GM19043 (cell line): ENCODE data around the gene DCC.

Source experiments
- ATAC-seq: cut with Tn5 transposase; IDR thresholded peaks from one replicate; pipeline ENCODE4 v1.9.1; 2021; ENCODE audit warnings: low read depth; ENCODE audit not compliant: unreplicated experiment

DCC gene

GRCh38 chr18:52657043-52657805 lies 317.2 kb downstream of the DCC start:
- no peak for ATAC-seq

- no peak for ATAC-seq
Measured at GRCh38 chr18:52667463-52668065, 327.6 kb downstream of the DCC start.

GRCh38 chr18:52670896-52671295 lies 330.9 kb downstream of the DCC start:
- no peak for ATAC-seq

- ATAC-seq, result no peak
Measured at GRCh38 chr18:52678034-52678433, 338.0 kb downstream of the DCC start.

- no peak for ATAC-seq
Measured at GRCh38 chr18:52678551-52678950, 338.6 kb downstream of the DCC start.

GRCh38 chr18:52679354-52679753 lies 339.4 kb downstream of the DCC start:
- ATAC-seq, result no peak

- no peak for ATAC-seq
Measured at GRCh38 chr18:52682260-52682659, 342.3 kb downstream of the DCC start.

GRCh38 chr18:52685316-52685715 lies 345.3 kb downstream of the DCC start:
- no peak for ATAC-seq

- ATAC-seq, result no peak
Measured at GRCh38 chr18:52691841-52692240, 351.8 kb downstream of the DCC start.

GRCh38 chr18:52694804-52695203 lies 354.8 kb downstream of the DCC start:
- no peak for ATAC-seq

GRCh38 chr18:52700116-52700515 lies 360.1 kb downstream of the DCC start:
- no peak for ATAC-seq

GRCh38 chr18:52700816-52701215 lies 360.8 kb downstream of the DCC start:
- ATAC-seq, result no peak

- no peak for ATAC-seq
Measured at GRCh38 chr18:52701219-52701935, 361.4 kb downstream of the DCC start.

- ATAC-seq, result no peak
Measured at GRCh38 chr18:52715421-52715820, 375.4 kb downstream of the DCC start.

- ATAC-seq, result no peak
Measured at GRCh38 chr18:52715991-52716390, 376.0 kb downstream of the DCC start.

- ATAC-seq, result no peak
Measured at GRCh38 chr18:52716973-52717372, 377.0 kb downstream of the DCC start.

GRCh38 chr18:52722904-52723303 lies 382.9 kb downstream of the DCC start:
- no peak for ATAC-seq

GRCh38 chr18:52723550-52723970 lies 383.6 kb downstream of the DCC start:
- no peak for ATAC-seq

- ATAC-seq, result no peak
Measured at GRCh38 chr18:52730972-52731619, 391.1 kb downstream of the DCC start.

GRCh38 chr18:52738946-52739345 lies 398.9 kb downstream of the DCC start:
- ATAC-seq, result no peak

GRCh38 chr18:52746986-52747385 lies 407.0 kb downstream of the DCC start:
- ATAC-seq, result no peak
